ENCODE results near the gene SLIRP. TPM values are rescaled to one million over a fixed set of nuclear protein-coding genes. Genes with fewer than 3 reads are reported as not detected.

SLIRP gene
- total RNA-seq, 1 experiment from 2014 or later, result 242 TPM

GRCh38 chr14:77673193-77673592, 34.7 kb upstream of the SLIRP start:
- ChIA-PET RAD21 (ENCODE audit: low non-redundant PET in 1 of 2, low total read pairs in 2 of 2, uncharacterized antibody in 2 of 2, unreplicated experiment in 2 of 2) (no interaction called here), CTCF (no interaction called here), POLR2A (no interaction called here)
- H3K36me3 ChIP-seq (ENCODE audit: control insufficient read depth in 1 of 2, insufficient read depth in 2 of 2, low read length in 2 of 2), result peaks cover 5 to 6% of the 10 kb centered on the region in 2 experiments
- H2AFZ ChIP-seq (ENCODE audit: low read depth, low read length, poor library complexity, severe bottlenecking), result no peak overlapping the region
- no peaks in the 10 kb centered on the region for H3K9me3 ChIP-seq (ENCODE audit: control insufficient read depth in 1 of 2, insufficient read depth in 1 of 2, low read depth in 1 of 2, low read length in 2 of 2)
- no peaks in the 10 kb centered on the region for H4K20me1 ChIP-seq (ENCODE audit: insufficient read depth)
- DNase-seq (ENCODE audit: low read depth, low spot score), result no peak
- no TSS peak for BruUV-seq (replicated peaks)
- H3K4me2 ChIP-seq (ENCODE audit: low read length), result no peak overlapping the region
- H3K4me1 ChIP-seq (ENCODE audit: control insufficient read depth in 1 of 2, insufficient read depth in 2 of 2, low read length in 2 of 2), result no peaks in the 10 kb centered on the region
- TF ChIP-seq TCF7L2 (IDR thresholded peaks at IDR 0.05; ENCODE audit: borderline replicate concordance, extremely low read depth, insufficient read depth, insufficient read length), result no peak
- TF ChIP-seq MAX (IDR thresholded peaks at IDR 0.05), result no peak
- no peak for TF ChIP-seq CEBPB (IDR thresholded peaks at IDR 0.05; ENCODE audit: low read depth)
- TF ChIP-seq ATF3 (IDR thresholded peaks at IDR 0.05), result no peak
- no peak for TF ChIP-seq ZFX (IDR thresholded peaks at IDR 0.05)
- TF ChIP-seq JUND (IDR thresholded peaks at IDR 0.05), result no peak
- no peak for TF ChIP-seq EGR1 (IDR thresholded peaks at IDR 0.05; ENCODE audit: low read depth)
- no peak for TF ChIP-seq YY1 (IDR thresholded peaks at IDR 0.05; ENCODE audit: extremely low read depth, insufficient replicate concordance, low read depth, low read length)
- no peak for TF ChIP-seq REST (IDR thresholded peaks at IDR 0.05; ENCODE audit: low read depth)
- no peak for TF ChIP-seq RAD21 (IDR thresholded peaks at IDR 0.05; ENCODE audit: low read depth)
- no peak for TF ChIP-seq CBX3 (IDR thresholded peaks at IDR 0.05; ENCODE audit: low read depth)
- no peak for TF ChIP-seq ZBTB33 (IDR thresholded peaks at IDR 0.05; ENCODE audit: extremely low read depth, insufficient replicate concordance, low read length)
- TF ChIP-seq, protein P1, sequence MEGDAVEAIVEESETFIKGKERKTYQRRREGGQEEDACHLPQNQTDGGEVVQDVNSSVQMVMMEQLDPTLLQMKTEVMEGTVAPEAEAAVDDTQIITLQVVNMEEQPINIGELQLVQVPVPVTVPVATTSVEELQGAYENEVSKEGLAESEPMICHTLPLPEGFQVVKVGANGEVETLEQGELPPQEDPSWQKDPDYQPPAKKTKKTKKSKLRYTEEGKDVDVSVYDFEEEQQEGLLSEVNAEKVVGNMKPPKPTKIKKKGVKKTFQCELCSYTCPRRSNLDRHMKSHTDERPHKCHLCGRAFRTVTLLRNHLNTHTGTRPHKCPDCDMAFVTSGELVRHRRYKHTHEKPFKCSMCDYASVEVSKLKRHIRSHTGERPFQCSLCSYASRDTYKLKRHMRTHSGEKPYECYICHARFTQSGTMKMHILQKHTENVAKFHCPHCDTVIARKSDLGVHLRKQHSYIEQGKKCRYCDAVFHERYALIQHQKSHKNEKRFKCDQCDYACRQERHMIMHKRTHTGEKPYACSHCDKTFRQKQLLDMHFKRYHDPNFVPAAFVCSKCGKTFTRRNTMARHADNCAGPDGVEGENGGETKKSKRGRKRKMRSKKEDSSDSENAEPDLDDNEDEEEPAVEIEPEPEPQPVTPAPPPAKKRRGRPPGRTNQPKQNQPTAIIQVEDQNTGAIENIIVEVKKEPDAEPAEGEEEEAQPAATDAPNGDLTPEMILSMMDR (IDR thresholded peaks at IDR 0.05 in 2 of 3, conservative IDR thresholded peaks at IDR 0.05 in 1 of 3; ENCODE audit: borderline replicate concordance in 1 of 3, insufficient read depth in 1 of 3, low read depth in 2 of 3, low read length in 2 of 3), result no peak
- TF ChIP-seq POLR2AphosphoS5 (IDR thresholded peaks at IDR 0.05; ENCODE audit: low read depth, low read length), result no peak
- no peak for TF ChIP-seq FOSL1 (IDR thresholded peaks at IDR 0.05; ENCODE audit: low read depth)
- no peak overlapping the region for H3K27ac ChIP-seq (ENCODE audit: low read depth, low read length)
- no peak overlapping the region for H3K4me3 ChIP-seq (replicated peaks in 1 of 2; ENCODE audit: low read depth in 1 of 2, low read length in 2 of 2)
- intact Hi-C loops (cut with micrococcal nuclease), result no loop called here
- no peaks in the 10 kb centered on the region for H3K27me3 ChIP-seq (ENCODE audit: insufficient read depth, low read length)
- H3K9me2 ChIP-seq (ENCODE audit: insufficient read depth), result no peaks in the 10 kb centered on the region
- H3K9ac ChIP-seq (ENCODE audit: low read length), result no peak overlapping the region
- H3K79me2 ChIP-seq (ENCODE audit: insufficient read depth, low read length), result no peaks in the 10 kb centered on the region
- ATAC-seq, result no peak

All from HCT116 (cell line).